ENCODE results near the gene UGT3A2.
"Not testable (repeated sequence)": the region's sequence is repeated elsewhere in the genome, so short reads cannot be mapped to it uniquely, and the experiment has no call there.

Gene UGT3A2

DNA sequence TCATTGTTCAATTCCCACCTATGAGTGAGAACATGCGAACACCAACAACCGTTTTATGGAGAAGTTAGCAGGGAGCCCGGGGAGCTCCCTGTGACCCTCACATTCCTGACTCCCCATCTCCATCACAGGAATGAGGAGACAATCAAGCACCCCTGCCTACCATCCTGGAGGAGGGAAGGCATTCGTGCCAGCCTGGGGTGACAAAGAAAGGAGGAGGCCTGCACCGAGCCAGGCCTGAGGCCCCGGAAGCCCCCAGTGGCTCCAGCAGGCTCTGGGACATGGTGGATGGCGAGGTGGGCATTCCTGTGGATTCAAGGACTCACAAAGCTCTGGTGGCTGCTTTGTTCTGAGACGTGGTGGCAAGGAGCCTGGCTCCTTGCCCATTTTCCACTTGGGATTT is 39.0 kb downstream of the UGT3A2 start:
- no peak overlapping the region for H3K9ac ChIP-seq
- no peaks in the 10 kb centered on the region for H3K9me3 ChIP-seq (ENCODE audit: control insufficient read depth, low read length)
- H3K27me3 ChIP-seq (ENCODE audit: control insufficient read depth, insufficient read depth, low read length): no peaks in the 10 kb centered on the region
- no peak overlapping the region for H3K4me2 ChIP-seq (ENCODE audit: low read length)
- TF ChIP-seq, protein P1, sequence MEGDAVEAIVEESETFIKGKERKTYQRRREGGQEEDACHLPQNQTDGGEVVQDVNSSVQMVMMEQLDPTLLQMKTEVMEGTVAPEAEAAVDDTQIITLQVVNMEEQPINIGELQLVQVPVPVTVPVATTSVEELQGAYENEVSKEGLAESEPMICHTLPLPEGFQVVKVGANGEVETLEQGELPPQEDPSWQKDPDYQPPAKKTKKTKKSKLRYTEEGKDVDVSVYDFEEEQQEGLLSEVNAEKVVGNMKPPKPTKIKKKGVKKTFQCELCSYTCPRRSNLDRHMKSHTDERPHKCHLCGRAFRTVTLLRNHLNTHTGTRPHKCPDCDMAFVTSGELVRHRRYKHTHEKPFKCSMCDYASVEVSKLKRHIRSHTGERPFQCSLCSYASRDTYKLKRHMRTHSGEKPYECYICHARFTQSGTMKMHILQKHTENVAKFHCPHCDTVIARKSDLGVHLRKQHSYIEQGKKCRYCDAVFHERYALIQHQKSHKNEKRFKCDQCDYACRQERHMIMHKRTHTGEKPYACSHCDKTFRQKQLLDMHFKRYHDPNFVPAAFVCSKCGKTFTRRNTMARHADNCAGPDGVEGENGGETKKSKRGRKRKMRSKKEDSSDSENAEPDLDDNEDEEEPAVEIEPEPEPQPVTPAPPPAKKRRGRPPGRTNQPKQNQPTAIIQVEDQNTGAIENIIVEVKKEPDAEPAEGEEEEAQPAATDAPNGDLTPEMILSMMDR (IDR thresholded peaks at IDR 0.05): no peak
- peaks cover 1% of the 10 kb centered on the region for H3K4me1 ChIP-seq
- H2AFZ ChIP-seq: no peak overlapping the region
- H3K27ac ChIP-seq: no peak overlapping the region
- H3K79me2 ChIP-seq: no peaks in the 10 kb centered on the region
- H3K4me3 ChIP-seq (ENCODE audit: low read depth, low read length): no peak overlapping the region
- no peaks in the 10 kb centered on the region for H3K36me3 ChIP-seq (ENCODE audit: control insufficient read depth, insufficient read depth, low read length)

- H3K27me3 ChIP-seq (ENCODE audit: control insufficient read depth, insufficient read depth, low read length): no peaks in the 10 kb centered on the region
- TF ChIP-seq, protein P1 (IDR thresholded peaks at IDR 0.05): no peak
- H2AFZ ChIP-seq: no peak overlapping the region
- H3K9ac ChIP-seq: no peak overlapping the region
- H3K4me1 ChIP-seq: no peaks in the 10 kb centered on the region
- H3K4me2 ChIP-seq (ENCODE audit: low read length): no peak overlapping the region
- no peaks in the 10 kb centered on the region for H3K9me3 ChIP-seq (ENCODE audit: control insufficient read depth, low read length)
- no peaks in the 10 kb centered on the region for H3K79me2 ChIP-seq
- no peaks in the 10 kb centered on the region for H3K36me3 ChIP-seq (ENCODE audit: control insufficient read depth, insufficient read depth, low read length)
- H3K4me3 ChIP-seq (ENCODE audit: low read depth, low read length): no peak overlapping the region
- no peak overlapping the region for H3K27ac ChIP-seq
Measured at GRCh38 chr5:36026706-36027465, 39.8 kb downstream of the UGT3A2 start.

DNA sequence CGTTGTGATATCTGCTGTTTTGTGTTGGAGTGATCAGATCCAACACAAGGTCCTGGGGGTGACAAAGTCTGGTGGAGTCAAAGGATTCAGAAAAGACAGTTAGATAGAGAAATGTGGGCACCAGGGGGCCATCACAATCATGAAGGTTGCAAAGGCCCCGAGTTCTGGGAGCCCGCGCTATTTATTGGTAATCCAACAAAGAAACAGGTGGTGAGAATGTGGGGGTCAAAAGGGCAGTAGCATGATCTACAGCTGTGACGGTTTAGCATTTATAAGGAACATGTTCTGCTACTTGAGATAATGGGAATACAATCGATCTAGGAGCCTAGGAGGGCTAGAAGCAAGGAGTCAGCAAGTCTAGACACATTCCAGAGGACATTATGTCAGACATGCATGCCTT is 44.4 kb downstream of the UGT3A2 start:
- H3K4me1 ChIP-seq; H3K4me2 ChIP-seq (ENCODE audit: low read length); H3K79me2 ChIP-seq; H3K27ac ChIP-seq; H3K9me3 ChIP-seq (ENCODE audit: control insufficient read depth, low read length); H3K9ac ChIP-seq; H3K4me3 ChIP-seq (ENCODE audit: low read depth, low read length); H3K27me3 ChIP-seq (ENCODE audit: control insufficient read depth, insufficient read depth, low read length); H3K36me3 ChIP-seq (ENCODE audit: control insufficient read depth, insufficient read depth, low read length); H2AFZ ChIP-seq: not testable (repeated sequence)

- not testable (repeated sequence) for H3K9ac ChIP-seq; H3K4me2 ChIP-seq (ENCODE audit: low read length); H3K4me1 ChIP-seq; H3K27ac ChIP-seq; H3K27me3 ChIP-seq (ENCODE audit: control insufficient read depth, insufficient read depth, low read length); H3K9me3 ChIP-seq (ENCODE audit: control insufficient read depth, low read length); H3K79me2 ChIP-seq; H2AFZ ChIP-seq; H3K4me3 ChIP-seq (ENCODE audit: low read depth, low read length); H3K36me3 ChIP-seq (ENCODE audit: control insufficient read depth, insufficient read depth, low read length)
Measured at GRCh38 chr5:36019584-36019983, 47.1 kb downstream of the UGT3A2 start.

DNA sequence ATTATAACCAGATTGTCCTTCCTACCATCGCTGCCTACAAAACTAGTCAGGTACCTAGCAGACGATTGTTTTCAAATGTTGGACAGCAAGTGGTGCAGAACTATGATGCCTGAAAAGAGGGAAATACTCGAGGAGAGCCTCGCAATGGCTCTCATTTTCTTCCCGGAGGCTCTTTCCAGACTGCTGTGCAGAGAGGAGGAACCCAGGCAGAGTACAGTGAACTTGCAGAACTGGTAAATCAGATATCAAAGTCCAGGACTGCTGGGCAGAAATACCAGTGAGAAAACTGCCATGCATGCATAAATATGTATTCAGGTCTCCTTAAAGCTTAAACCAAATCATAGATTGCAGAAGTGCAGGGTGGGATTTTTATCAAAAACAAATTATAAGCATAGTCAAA is 49.1 kb downstream of the UGT3A2 start:
- TF ChIP-seq, protein P1 (IDR thresholded peaks at IDR 0.05): no peak
- Histone ChIP-seq H3K36me3 (ENCODE audit: control insufficient read depth, insufficient read depth, low read length) (no peaks in the 10 kb centered on the region), H3K27me3 (ENCODE audit: control insufficient read depth, insufficient read depth, low read length) (no peaks in the 10 kb centered on the region), H3K4me3 (ENCODE audit: low read depth, low read length) (no peak overlapping the region), H3K9ac (no peak overlapping the region), H2AFZ (no peak overlapping the region), H3K27ac (no peak overlapping the region), H3K4me1 (no peaks in the 10 kb centered on the region), H3K4me2 (ENCODE audit: low read length) (no peak overlapping the region), H3K9me3 (ENCODE audit: control insufficient read depth, low read length) (no peaks in the 10 kb centered on the region), H3K79me2 (no peaks in the 10 kb centered on the region)

GRCh38 chr5:36017004-36017403 is 49.7 kb downstream of the UGT3A2 start:
- no peak overlapping the region for H3K4me3 ChIP-seq (ENCODE audit: low read depth, low read length)
- TF ChIP-seq, protein P1 (IDR thresholded peaks at IDR 0.05): no peak
- no peak overlapping the region for H3K9ac ChIP-seq
- no peak overlapping the region for H3K27ac ChIP-seq
- no peaks in the 10 kb centered on the region for H3K79me2 ChIP-seq
- H2AFZ ChIP-seq: no peak overlapping the region
- H3K4me2 ChIP-seq (ENCODE audit: low read length): no peak overlapping the region
- no peaks in the 10 kb centered on the region for H3K27me3 ChIP-seq (ENCODE audit: control insufficient read depth, insufficient read depth, low read length)
- H3K9me3 ChIP-seq (ENCODE audit: control insufficient read depth, low read length): no peaks in the 10 kb centered on the region
- H3K36me3 ChIP-seq (ENCODE audit: control insufficient read depth, insufficient read depth, low read length): no peaks in the 10 kb centered on the region
- H3K4me1 ChIP-seq: no peaks in the 10 kb centered on the region

All from parathyroid adenoma (tissue), 2 donors.